COR-L47 (cell line): ENCODE data around the gene CFTR.

ENCODE experiments used
- DNase-seq: peaks from one replicate; lab custom pipeline; 2025; lab: John Stamatoyannopoulos, UW

The CFTR gene

DNA sequence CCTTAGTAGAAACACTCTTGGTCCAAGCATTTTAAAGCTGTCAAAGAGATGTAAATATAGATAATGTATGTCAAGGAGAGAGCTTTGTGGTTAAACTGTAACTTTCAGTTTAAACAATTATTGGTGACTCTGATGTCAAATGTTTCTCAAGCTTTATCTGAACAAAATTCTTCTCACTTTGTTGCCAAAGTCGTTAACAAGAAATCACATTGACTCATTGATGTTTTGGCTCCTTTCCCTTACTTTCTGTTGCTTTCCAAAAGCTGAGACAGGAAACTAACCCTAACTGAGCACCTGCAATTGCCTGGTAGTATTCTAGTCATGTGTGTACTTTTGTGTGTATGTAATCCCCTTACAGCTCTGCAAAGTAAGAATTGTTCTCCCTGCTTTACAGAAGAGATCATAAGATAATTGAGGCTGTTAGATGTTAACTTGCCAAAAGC lies 108.5 kb downstream of the CFTR start:
- DNase-seq = no peak

GRCh38 chr7:117590191-117590590 lies 110.4 kb downstream of the CFTR start:
- DNase-seq = no peak

DNA sequence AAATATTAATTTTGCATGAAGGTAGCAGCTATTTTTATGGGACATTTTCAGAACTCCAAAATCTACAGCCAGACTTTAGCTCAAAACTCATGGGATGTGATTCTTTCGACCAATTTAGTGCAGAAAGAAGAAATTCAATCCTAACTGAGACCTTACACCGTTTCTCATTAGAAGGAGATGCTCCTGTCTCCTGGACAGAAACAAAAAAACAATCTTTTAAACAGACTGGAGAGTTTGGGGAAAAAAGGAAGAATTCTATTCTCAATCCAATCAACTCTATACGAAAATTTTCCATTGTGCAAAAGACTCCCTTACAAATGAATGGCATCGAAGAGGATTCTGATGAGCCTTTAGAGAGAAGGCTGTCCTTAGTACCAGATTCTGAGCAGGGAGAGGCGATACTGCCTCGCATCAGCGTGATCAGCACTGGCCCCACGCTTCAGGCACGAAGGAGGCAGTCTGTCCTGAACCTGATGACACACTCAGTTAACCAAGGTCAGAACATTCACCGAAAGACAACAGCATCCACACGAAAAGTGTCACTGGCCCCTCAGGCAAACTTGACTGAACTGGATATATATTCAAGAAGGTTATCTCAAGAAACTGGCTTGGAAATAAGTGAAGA lies 112.3 kb downstream of the CFTR start:
- no peak for DNase-seq

GRCh38 chr7:117596134-117596533 lies 116.3 kb downstream of the CFTR start:
- DNase-seq = no peak

GRCh38 chr7:117597755-117598154 lies 117.9 kb downstream of the CFTR start:
- no peak for DNase-seq

GRCh38 chr7:117600911-117601310 lies 121.1 kb downstream of the CFTR start:
- no peak for DNase-seq

DNA sequence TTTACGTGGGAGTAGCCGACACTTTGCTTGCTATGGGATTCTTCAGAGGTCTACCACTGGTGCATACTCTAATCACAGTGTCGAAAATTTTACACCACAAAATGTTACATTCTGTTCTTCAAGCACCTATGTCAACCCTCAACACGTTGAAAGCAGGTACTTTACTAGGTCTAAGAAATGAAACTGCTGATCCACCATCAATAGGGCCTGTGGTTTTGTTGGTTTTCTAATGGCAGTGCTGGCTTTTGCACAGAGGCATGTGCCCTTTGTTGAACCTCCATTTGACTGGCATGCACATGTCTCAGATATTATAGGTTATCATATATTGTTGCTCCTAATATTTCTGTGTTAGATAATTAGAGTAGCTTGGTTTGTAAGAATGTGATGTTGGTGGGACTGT lies 123.8 kb downstream of the CFTR start:
- no peak for DNase-seq

- DNase-seq = no peak
These were observed 125.9 kb downstream of the CFTR start for GRCh38 chr7:117605712-117606111.

GRCh38 chr7:117606132-117606531 lies 126.3 kb downstream of the CFTR start:
- DNase-seq = no peak

DNA sequence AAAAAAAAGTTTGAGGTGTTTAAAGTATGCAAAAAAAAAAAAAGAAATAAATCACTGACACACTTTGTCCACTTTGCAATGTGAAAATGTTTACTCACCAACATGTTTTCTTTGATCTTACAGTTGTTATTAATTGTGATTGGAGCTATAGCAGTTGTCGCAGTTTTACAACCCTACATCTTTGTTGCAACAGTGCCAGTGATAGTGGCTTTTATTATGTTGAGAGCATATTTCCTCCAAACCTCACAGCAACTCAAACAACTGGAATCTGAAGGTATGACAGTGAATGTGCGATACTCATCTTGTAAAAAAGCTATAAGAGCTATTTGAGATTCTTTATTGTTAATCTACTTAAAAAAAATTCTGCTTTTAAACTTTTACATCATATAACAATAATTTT lies 130.6 kb downstream of the CFTR start:
- no peak for DNase-seq

- no peak for DNase-seq
These were observed 132.8 kb downstream of the CFTR start for GRCh38 chr7:117612637-117613036.

- DNase-seq = no peak
These were observed 136.9 kb downstream of the CFTR start for GRCh38 chr7:117616694-117617093.

DNA sequence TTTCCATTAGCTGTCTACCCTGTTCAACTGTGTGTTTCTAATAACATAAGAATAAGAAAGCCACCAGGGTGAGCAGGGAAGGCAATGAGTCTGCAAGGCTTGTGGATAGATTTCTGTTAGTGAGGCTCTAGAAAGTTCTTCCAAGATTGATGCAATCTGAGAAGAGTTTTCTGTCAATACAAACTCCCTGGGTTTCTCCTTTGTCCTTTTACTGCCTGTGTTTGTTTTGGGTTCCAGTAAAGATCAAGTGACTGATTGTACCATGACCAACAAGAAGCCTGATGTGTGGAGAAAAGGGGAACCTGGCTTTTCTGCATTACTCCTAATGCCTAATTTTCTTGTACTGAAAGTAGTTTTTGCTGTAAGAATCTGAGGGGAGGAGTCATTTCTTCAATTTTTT lies 139.9 kb downstream of the CFTR start:
- DNase-seq = no peak

- DNase-seq = no peak
These were observed 141.3 kb downstream of the CFTR start for GRCh38 chr7:117621075-117621618.

GRCh38 chr7:117623606-117624005 lies 143.8 kb downstream of the CFTR start:
- DNase-seq = no peak

- no peak for DNase-seq
These were observed 150.7 kb downstream of the CFTR start for GRCh38 chr7:117630501-117630900.

DNA sequence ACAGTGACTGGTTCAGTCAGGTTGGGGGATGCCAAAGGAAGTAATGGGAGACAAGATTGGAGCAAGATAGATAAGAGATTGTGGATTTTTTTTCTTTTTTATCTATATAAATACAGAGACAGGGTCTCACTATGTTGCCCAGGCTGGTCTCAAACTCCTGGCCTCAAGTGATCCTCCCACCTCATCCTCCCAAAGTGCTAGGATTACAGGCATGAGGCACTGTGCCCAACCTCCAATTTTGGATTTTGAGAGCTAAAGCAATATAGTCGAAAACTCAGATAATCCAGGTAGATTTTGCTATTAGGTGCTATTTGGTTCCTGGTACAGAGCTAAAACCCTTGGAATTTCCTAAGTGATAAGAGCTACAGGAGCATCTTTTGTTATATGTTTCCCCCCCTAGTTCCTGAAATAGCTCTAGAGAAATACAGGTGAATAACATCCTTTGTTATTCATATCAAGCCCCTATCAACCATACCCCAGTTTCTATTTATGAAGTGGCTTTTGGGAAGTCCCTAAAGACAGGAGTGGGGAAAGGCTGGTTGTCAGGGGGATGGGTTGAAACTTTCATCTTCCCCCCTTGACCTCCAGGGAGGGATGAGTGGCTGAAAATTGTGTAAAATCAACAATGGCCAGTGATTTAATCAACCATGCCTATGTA lies 151.2 kb downstream of the CFTR start:
- DNase-seq = no peak

DNA sequence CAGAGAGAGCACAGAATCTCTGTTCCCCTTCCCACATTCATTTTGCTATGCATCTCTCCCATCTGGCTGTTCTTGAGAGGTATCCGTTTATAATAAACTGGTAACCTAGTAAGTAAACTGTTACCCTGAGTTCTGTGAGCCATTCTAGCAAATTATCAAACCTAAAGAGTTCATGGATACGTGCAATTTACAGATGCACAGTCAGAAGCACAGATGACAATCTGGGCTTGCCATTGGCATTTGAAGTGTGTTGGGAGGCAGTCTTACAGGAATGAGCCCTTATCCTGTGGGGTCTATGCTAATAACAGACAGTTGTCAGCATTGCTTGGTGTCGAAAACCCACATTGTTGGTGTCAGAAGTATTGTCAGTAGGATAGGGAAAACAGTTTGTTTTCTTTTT lies 151.8 kb downstream of the CFTR start:
- no peak for DNase-seq

DNA sequence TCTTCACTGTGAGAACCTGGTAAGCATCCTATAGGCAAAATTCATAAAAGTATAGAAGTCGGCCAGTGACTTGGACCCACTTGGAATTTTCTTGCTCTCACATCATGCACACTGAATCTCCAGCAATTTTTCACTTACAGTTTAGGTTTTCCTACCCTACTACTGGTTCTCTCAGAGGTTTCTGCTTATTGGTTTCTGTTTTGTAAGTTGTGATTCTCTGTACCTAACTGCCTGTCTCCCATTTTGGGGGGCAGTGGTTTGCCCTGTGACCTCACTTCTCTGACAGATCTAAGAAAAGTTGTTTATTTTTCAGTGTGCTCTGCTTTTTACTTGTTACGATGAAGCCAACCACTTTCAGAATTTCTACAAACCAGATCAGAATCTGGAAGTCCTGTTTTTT lies 158.1 kb downstream of the CFTR start:
- no peak for DNase-seq

GRCh38 chr7:117639966-117640365 lies 160.1 kb downstream of the CFTR start:
- no peak for DNase-seq

GRCh38 chr7:117640465-117640864 lies 160.6 kb downstream of the CFTR start:
- DNase-seq = no peak

DNA sequence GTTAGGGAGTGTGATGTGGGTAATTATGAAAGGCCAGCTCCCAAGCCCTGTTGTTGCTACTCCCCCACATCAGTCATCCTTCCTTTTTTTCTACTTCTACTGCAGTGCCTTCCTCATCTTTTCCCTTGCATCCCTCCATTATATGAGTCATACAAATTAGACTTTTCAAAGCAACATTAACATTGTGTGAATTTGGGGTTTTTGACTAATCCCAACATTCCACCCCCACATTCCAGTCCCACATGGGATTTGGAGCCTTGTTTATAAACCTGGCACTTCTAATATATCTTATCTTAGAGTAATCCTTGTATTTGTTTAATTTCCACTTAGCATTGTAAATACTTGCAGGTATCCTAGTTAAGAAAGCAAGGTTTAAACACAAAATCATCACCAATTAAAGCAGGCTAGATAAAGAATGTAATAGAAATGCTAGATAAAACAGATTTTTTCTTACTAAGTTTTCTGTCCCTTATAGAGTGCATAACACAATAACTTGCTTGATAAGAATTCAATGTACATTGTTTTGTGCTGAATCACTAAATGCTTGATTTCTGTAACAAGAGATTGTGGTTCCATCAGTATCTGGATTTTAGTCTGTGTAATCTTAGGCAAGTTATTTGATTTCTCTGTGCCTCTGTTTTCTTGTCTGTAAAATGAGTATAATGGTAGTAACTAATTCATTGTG lies 165.8 kb downstream of the CFTR start:
- no peak for DNase-seq

DNA sequence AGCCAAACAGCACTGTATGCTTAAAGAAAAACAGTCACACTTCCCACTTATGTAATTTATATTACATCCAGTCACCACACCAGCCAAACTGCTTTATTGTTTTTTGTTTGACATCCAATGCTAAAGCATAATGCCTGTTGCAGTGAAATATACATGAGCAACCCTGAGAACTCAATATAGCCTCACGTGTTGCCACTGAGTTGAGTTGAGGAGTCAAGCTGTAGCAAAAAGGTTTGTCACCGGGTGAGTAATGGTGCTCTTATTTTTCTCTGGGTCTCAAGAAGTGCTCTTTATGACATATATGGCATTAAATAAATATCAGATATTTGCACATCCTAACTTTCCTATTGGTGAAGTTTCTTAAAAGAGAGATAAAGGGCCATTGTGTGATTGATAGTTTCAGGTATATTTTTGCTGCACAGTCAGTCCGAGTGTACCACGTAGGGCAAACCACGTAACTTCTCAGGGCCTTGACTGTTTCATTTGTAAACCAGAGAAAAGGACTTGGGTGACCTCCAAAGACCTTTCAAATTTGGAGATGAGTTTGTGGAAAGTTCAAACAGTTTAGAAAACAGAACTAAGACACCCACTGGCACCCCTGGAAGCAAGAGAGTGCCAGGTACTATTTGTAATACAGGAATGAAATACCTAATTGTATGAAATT lies 168.5 kb downstream of the CFTR start:
- DNase-seq = no peak
